HepG2 (cell line): Measurements from ENCODE around the gene ST6GALNAC4. TPM values are rescaled to one million over a fixed set of nuclear protein-coding genes. Genes with fewer than 3 reads are reported as not detected.

Experiments
- DPF2 ChIP-seq: sonication (generic); formaldehyde crosslinking; IDR thresholded peaks from 2 replicates; pipeline ENCODE4 v1.4.0; 2020; ENCODE audit warnings: mild to moderate bottlenecking, low read depth, missing genetic modification reagents, borderline replicate concordance
- DRAP1 ChIP-seq: IDR thresholded peaks from 2 replicates; pipeline ENCODE4 v1.6.1; 2016; ENCODE audit warnings: missing genetic modification reagents, missing compliant biosample characterization
- HINFP ChIP-seq: sonication (generic); formaldehyde crosslinking; IDR thresholded peaks from 2 replicates; pipeline ENCODE4 v1.4.0; 2020; ENCODE audit warnings: low read depth, mild to moderate bottlenecking, missing genetic modification reagents
- HOXD1 ChIP-seq: sonication (generic); formaldehyde crosslinking; IDR thresholded peaks from 2 replicates; pipeline ENCODE4 v1.5.0; 2020; ENCODE audit warnings: missing genetic modification reagents
- LCORL ChIP-seq, 2 experiments: fragments of 450-650 bp in 1 of 2; sonication (generic) in 1 of 2; formaldehyde crosslinking in 1 of 2; IDR thresholded peaks; 2 replicates each; pipeline versions ENCODE4 v1.5.0 to v1.6.1; 2017 to 2020; ENCODE audit warnings: antibody characterized with exemption in 1 of 2, missing genetic modification reagents in 1 of 2
- MEIS2 ChIP-seq: sonication (generic); formaldehyde crosslinking; IDR thresholded peaks from 2 replicates; pipeline ENCODE4 v1.9.0; 2021; ENCODE audit warnings: mild to moderate bottlenecking, missing genetic modification reagents
- PBX3 ChIP-seq: sonication (generic); formaldehyde crosslinking; IDR thresholded peaks from 2 replicates; pipeline ENCODE4 v1.8.1; 2023; ENCODE audit warnings: missing genetic modification reagents, inconsistent platforms, borderline replicate concordance
- ZEB1 ChIP-seq: IDR thresholded peaks from 2 replicates; pipeline ENCODE4 v1.6.1; 2012; ENCODE audit warnings: mild to moderate bottlenecking, low read depth, inconsistent platforms; ENCODE audit not compliant: insufficient replicate concordance
- ZNF503 ChIP-seq: sonication (generic); formaldehyde crosslinking; IDR thresholded peaks from 2 replicates; pipeline ENCODE4 v1.4.0; 2020; ENCODE audit warnings: missing genetic modification reagents
- ZNF513 ChIP-seq: sonication (generic); formaldehyde crosslinking; conservative IDR thresholded peaks from 2 replicates; pipeline ENCODE4 v1.5.0; 2020; ENCODE audit warnings: missing genetic modification reagents
- ZNF639 ChIP-seq: conservative IDR thresholded peaks from 2 replicates; pipeline ENCODE4 v1.6.1; 2018; ENCODE audit warnings: missing genetic modification reagents
- ZNF761 ChIP-seq: sonication (generic); formaldehyde crosslinking; conservative IDR thresholded peaks from 2 replicates; pipeline ENCODE4 v1.4.0; 2020; ENCODE audit warnings: mild to moderate bottlenecking, missing genetic modification reagents
- ZNF839 ChIP-seq: sonication (generic); formaldehyde crosslinking; IDR thresholded peaks from 2 replicates; pipeline ENCODE4 v1.4.0; 2020; ENCODE audit warnings: missing genetic modification reagents, mild to moderate bottlenecking, borderline replicate concordance
- ZNF883 ChIP-seq: sonication (generic); formaldehyde crosslinking; IDR thresholded peaks from 2 replicates; pipeline ENCODE4 v1.5.1; 2020; ENCODE audit warnings: mild to moderate bottlenecking, missing genetic modification reagents; ENCODE audit errors: not compliant biosample characterization
- ZSCAN5A ChIP-seq: sonication (generic); formaldehyde crosslinking; IDR thresholded peaks from 2 replicates; pipeline ENCODE4 v1.8.0; 2022; ENCODE audit warnings: mild to moderate bottlenecking, missing genetic modification reagents, borderline replicate concordance
- ZXDC ChIP-seq: sonication (generic); formaldehyde crosslinking; IDR thresholded peaks from 2 replicates; pipeline ENCODE4 v1.5.0; 2020; ENCODE audit warnings: mild to moderate bottlenecking, missing genetic modification reagents
- polyA plus RNA-seq, 8 experiments: library from polyadenylated mRNA; depleted of rRNA in 3 of 8; stranded (reverse) in 7 of 8; unstranded in 1 of 8; fragments of >200 nt; fragmentation: Illumina TruSeq in 4 of 8; extraction: Trizol in 4 of 8; gene quantifications; 2 replicates each; pipeline versions ENCODE4 v1.2.1 to v1.2.3, GENCODE V29; 2011 to 2016; ENCODE audit warnings: low read depth in 4 of 8, missing spikeins in 1 of 8, mixed read lengths in 1 of 8; ENCODE audit not compliant: insufficient read depth in 1 of 8
- total RNA-seq, 5 experiments: library from RNA; depleted of rRNA; stranded (reverse); fragments of >200 nt; fragmentation: Illumina TruSeq; extraction: Trizol; gene quantifications; 2 replicates each; pipeline ENCODE4 v1.2.3, GENCODE V29; 2016; ENCODE audit warnings: low read depth in 1 of 5

ST6GALNAC4 gene
- total and polyA plus RNA-seq, 2 of the 13 experiments (the other 11 are each of a cell fraction or from before 2014, with no cell fraction given), result 18.8 to 27.7 TPM

- no peak for TF ChIP-seq ZNF513 (CRISPR knock-in tag)
- TF ChIP-seq PBX3 (CRISPR knock-in tag), result no peak
- TF ChIP-seq HOXD1 (CRISPR knock-in tag), result no peak
- no peak for TF ChIP-seq ZNF883 (CRISPR knock-in tag)
- 0 out of 2 replicates have a peak, but pooled peaks have one; percentile 37 for TF ChIP-seq ZNF639 (CRISPR knock-in tag)
- no peak for TF ChIP-seq LCORL (IDR thresholded peaks at IDR 0.05)
- 0 out of 2 replicates have a peak, but pooled peaks have one; percentile 41 for TF ChIP-seq LCORL (CRISPR knock-in tag; IDR thresholded peaks at IDR 0.05)
- TF ChIP-seq HINFP (CRISPR knock-in tag), result peak; percentile 75; the same call in 1 of the 2 replicates
- TF ChIP-seq ZNF839 (CRISPR knock-in tag), result no peak
- no peak for TF ChIP-seq ZNF503 (CRISPR knock-in tag)
- TF ChIP-seq DRAP1 (CRISPR knock-in tag), result peak; percentile 92
- peak; percentile 57; the same call in 1 of the 2 replicates for TF ChIP-seq MEIS2 (CRISPR knock-in tag)
- 0 out of 2 replicates have a peak, but pooled peaks have one; percentile 33 for TF ChIP-seq ZSCAN5A (CRISPR knock-in tag)
- no peak for TF ChIP-seq DPF2 (CRISPR knock-in tag)
- TF ChIP-seq ZXDC, result no peak
- no peak for TF ChIP-seq ZNF761 (CRISPR knock-in tag)
- TF ChIP-seq ZEB1, result no peak
Measured at GRCh38 chr9:127877566-127877998, 39.3 kb downstream of the ST6GALNAC4 start, which contains the start of gene AK1 (continued).
